ENCODE data around the gene KCTD10. TPM values are rescaled to one million over a fixed set of nuclear protein-coding genes. Genes with fewer than 3 reads are reported as not detected.

Gene KCTD10
- total RNA-seq, 1 experiment from 2014 or later: 54.5 TPM

DNA sequence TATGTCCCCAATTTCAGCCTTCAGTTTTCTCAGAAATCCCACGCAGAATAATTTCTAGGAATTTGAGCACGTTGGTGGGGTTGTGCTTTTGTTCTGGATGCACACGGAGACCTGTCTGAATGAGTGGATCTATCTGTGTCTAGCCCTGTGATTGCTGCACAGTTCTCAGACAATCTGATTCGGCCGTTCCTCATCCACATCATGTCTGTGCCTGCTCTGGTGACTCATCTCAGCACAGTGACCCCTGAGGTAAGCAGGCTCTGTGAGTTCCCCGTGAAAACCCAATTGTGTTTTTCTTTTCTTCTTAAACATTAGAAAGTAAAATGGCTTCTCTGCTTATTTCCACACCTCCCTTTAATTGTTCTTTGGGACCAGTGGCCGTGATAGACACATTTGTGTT, 20.6 kb upstream of the KCTD10 start:
- no peak overlapping the region for H3K27ac ChIP-seq (ENCODE audit: low read depth, low read length, poor library complexity, severe bottlenecking)
- no peak overlapping the region for H3K4me3 ChIP-seq (ENCODE audit: low read depth, low read length, poor library complexity, severe bottlenecking)
- CTCF ChIA-PET: no interaction called here
- no peaks in the 10 kb centered on the region for H3K36me3 ChIP-seq (ENCODE audit: insufficient read depth, low read length, poor library complexity, severe bottlenecking)
- intact Hi-C loops (cut with micrococcal nuclease; ENCODE audit: unreplicated experiment): no loop called here
- no peaks in the 10 kb centered on the region for H3K4me1 ChIP-seq (ENCODE audit: insufficient read depth, low read length, poor library complexity, severe bottlenecking)
- no peaks in the 10 kb centered on the region for H3K27me3 ChIP-seq (replicated peaks; ENCODE audit: insufficient read depth, low read depth, low read length, poor library complexity)
- BruUV-seq (replicated peaks): no TSS peak
- DNase-seq (ENCODE audit: low spot score): no peak
- no peaks in the 10 kb centered on the region for H3K9me3 ChIP-seq (ENCODE audit: low read depth, low read length, poor library complexity, severe bottlenecking)
- no peak for TF ChIP-seq EZH2 (IDR thresholded peaks at IDR 0.05; ENCODE audit: borderline replicate concordance, low read depth, low read length, poor library complexity, severe bottlenecking)
- TF ChIP-seq, protein P1, sequence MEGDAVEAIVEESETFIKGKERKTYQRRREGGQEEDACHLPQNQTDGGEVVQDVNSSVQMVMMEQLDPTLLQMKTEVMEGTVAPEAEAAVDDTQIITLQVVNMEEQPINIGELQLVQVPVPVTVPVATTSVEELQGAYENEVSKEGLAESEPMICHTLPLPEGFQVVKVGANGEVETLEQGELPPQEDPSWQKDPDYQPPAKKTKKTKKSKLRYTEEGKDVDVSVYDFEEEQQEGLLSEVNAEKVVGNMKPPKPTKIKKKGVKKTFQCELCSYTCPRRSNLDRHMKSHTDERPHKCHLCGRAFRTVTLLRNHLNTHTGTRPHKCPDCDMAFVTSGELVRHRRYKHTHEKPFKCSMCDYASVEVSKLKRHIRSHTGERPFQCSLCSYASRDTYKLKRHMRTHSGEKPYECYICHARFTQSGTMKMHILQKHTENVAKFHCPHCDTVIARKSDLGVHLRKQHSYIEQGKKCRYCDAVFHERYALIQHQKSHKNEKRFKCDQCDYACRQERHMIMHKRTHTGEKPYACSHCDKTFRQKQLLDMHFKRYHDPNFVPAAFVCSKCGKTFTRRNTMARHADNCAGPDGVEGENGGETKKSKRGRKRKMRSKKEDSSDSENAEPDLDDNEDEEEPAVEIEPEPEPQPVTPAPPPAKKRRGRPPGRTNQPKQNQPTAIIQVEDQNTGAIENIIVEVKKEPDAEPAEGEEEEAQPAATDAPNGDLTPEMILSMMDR (conservative IDR thresholded peaks at IDR 0.05; ENCODE audit: low read depth, low read length): no peak
- POLR2A ChIA-PET (ENCODE audit: low non-redundant PET): no interaction called here

DNA sequence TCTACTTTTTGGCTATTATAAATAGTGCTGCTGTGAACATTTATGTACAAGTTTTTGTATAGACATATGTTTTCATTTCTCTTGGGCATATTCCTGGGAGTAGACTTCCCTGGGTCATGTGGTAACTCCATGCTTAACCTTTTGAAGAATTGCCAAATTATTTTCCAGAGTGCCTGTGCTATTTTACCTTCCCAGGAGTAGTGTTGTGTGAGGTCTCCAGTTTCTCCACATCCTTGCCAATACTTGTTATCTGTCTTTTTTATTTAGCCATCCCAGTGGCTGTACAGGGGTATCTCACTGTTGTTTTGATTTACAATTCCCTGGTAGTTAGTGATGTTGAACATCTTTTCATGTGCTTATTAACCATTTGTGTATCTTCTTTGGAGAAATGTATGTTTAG, 19.2 kb upstream of the KCTD10 start:
- CTCF ChIA-PET: no interaction called here
- no TSS peak for BruUV-seq (replicated peaks)

DNA sequence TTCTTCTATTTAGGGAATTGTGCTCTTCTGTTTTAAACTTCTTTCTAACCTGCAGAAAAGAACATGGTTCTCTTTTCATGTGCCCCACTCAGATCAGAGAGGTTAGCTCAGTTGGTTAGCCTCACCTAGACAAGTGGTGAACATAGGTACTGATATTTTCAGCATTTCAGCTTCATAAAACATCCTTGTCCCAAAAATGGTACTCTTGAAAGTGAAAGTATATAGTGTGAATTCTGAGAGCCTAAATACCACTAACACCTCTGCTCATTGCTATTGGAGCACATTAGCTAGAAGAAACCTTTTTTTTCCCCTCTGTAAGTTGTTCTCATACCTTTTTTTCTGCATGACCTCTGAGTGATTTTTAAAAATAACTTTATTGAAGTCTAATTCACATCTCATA, 17.9 kb upstream of the KCTD10 start:
- CTCF ChIA-PET: no interaction called here
- intact Hi-C loops (cut with micrococcal nuclease; ENCODE audit: unreplicated experiment): no loop called here
- POLR2A ChIA-PET (ENCODE audit: low non-redundant PET): no interaction called here
- Histone ChIP-seq H3K27me3 (replicated peaks; ENCODE audit: insufficient read depth, low read depth, low read length, poor library complexity) (no peaks in the 10 kb centered on the region), H3K36me3 (ENCODE audit: insufficient read depth, low read length, poor library complexity, severe bottlenecking) (peaks cover 7% of the 10 kb centered on the region), H3K4me1 (ENCODE audit: insufficient read depth, low read length, poor library complexity, severe bottlenecking) (no peaks in the 10 kb centered on the region), H3K9me3 (ENCODE audit: low read depth, low read length, poor library complexity, severe bottlenecking) (no peaks in the 10 kb centered on the region), H3K27ac (ENCODE audit: low read depth, low read length, poor library complexity, severe bottlenecking) (no peak overlapping the region), H3K4me3 (ENCODE audit: low read depth, low read length, poor library complexity, severe bottlenecking) (no peak overlapping the region)
- TF ChIP-seq EZH2 (IDR thresholded peaks at IDR 0.05; ENCODE audit: borderline replicate concordance, low read depth, low read length, poor library complexity, severe bottlenecking): no peak
- TF ChIP-seq, protein P1 (conservative IDR thresholded peaks at IDR 0.05; ENCODE audit: low read depth, low read length): no peak
- no TSS peak for BruUV-seq (replicated peaks)
- no peak for DNase-seq (ENCODE audit: low spot score)

More for the DNA sequence above, 19.2 kb upstream of the KCTD10 start:
- TF ChIP-seq, protein P1 (conservative IDR thresholded peaks at IDR 0.05; ENCODE audit: low read depth, low read length): no peak
- no peak for TF ChIP-seq EZH2 (IDR thresholded peaks at IDR 0.05; ENCODE audit: borderline replicate concordance, low read depth, low read length, poor library complexity, severe bottlenecking)
- Histone ChIP-seq H3K27me3 (replicated peaks; ENCODE audit: insufficient read depth, low read depth, low read length, poor library complexity) (no peaks in the 10 kb centered on the region), H3K4me1 (ENCODE audit: insufficient read depth, low read length, poor library complexity, severe bottlenecking) (no peaks in the 10 kb centered on the region), H3K36me3 (ENCODE audit: insufficient read depth, low read length, poor library complexity, severe bottlenecking) (peaks cover 4% of the 10 kb centered on the region), H3K9me3 (ENCODE audit: low read depth, low read length, poor library complexity, severe bottlenecking) (no peaks in the 10 kb centered on the region), H3K27ac (ENCODE audit: low read depth, low read length, poor library complexity, severe bottlenecking) (no peak overlapping the region), H3K4me3 (ENCODE audit: low read depth, low read length, poor library complexity, severe bottlenecking) (no peak overlapping the region)
- POLR2A ChIA-PET (ENCODE audit: low non-redundant PET): no interaction called here
- no peak for DNase-seq (ENCODE audit: low spot score)
- intact Hi-C loops (cut with micrococcal nuclease; ENCODE audit: unreplicated experiment): no loop called here

All from A673 (cell line).